TTC549 (cell line): ENCODE data around the gene PALLD.
"Not testable (repeated sequence)": the region's sequence is repeated elsewhere in the genome, so short reads cannot be mapped to it uniquely, and the experiment has no call there.

ENCODE experiments used
- FAIRE-seq: peaks from 2 replicates; lab custom pipeline; 2012; peaks lifted over from hg19 to GRCh38; lab: Jason Lieb, UNC

The PALLD gene

DNA sequence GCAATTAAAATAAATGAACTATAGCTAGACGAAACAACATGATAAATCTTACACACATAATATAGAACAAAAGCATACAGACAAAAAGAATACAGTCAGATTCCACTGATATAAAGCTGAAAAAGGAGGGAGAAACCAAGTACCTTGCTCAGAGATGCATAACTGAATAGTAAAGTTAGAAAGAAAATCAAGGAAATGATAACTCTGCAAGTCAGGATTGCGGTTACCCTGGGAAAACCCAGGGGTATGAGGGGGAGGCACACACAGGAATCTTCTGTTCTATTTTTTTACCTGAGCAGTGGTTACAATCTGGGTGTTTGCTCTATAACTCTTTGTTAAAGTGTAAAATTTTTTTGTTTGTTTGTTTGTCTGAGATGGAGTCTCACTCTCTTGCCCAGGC, 304.1 kb downstream of the PALLD start:
- no peak for FAIRE-seq

DNA sequence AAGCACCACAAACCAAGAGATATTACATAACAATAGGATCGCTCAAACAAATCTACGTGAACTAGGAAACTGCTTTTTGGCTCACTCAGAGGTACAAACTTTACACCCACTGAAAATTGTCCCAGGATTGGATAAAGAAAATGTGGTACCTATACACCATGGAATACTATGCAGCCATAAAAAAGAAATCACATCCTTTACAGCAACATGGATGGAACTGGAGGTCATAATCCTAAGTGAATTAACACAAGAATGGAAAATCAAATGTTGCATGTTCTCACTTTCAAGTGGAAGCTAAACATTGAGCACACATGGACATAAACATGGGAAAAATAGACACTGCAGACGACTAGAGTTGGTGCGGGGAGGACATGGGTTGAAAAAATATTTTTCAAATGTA, 305.4 kb downstream of the PALLD start:
- FAIRE-seq = no peak

DNA sequence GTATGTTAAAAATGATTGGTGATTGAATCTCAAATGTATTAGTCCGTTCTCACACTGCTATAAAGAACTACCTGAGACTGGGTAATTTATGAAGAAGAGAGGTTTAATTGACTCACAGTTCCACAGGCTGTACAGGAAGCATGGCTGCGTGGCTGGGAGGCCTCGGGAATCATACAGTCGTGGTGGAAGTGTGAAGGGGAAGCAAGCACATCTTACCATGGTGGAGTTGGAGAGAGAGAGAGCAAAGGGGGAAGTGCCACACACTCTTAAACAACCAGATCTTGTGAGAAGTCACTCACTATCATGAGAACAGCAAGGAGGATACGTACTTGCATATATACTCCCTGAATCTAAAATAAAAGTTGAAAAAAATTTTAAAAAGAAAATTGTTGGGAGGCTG, 306.2 kb downstream of the PALLD start:
- FAIRE-seq = not testable (repeated sequence)

DNA sequence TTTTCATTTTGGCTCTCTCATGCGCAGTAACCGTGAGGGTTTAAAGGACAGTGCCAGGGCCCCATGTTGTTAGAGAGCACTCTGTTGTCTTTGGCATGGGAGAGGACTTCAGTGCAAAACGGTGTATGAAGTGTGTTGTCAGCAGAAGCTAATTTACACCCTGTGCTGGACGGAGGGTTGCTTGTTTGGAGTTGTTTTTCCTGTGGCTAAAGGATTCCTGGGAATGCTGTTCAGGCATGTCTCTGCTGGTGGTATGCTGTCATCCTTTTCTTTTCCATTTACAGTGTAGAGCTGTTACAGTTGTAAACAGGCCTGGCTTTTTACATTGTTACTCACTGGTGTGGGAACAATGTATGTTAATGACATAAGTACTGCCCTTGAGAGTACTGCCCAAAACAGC, 306.9 kb downstream of the PALLD start:
- no peak for FAIRE-seq

DNA sequence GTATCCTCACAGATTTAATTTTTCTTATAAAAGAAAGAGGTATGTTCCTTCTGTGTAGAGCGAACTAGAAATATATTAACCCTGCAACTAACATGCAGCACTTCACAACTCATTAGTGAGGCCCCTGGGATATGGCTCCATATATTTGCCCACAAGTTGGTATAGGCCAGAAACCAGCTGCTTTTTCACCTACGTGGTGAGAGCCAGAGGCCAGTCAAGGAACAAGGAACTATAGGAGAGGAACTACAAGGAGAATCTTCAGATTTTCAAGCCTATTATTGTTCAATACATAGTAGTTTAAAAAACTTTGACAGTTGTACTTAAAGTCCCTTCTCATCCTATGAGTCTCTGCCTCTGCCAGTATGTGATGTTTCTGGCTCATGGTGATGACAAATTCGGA, 307.3 kb downstream of the PALLD start:
- FAIRE-seq = no peak

DNA sequence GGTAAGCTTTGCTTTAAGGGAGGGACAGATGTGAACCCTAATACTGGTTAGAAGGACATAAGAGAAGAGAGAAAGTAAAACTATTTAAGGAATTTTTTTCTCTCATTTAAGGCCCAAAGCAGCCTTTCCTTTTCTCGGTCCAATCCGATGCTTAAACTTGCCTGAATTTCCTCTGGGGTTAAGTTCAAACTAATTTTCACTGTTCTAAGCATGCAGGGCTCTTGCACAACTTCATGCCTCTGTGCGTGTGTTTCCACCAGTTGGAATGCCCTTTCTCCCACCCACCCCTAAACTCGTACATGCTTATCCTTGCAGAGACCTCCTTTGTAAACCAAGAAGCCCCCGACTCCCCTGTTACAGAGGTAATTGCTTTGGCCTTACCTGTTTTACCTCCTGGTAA, 308.5 kb downstream of the PALLD start:
- FAIRE-seq = no peak

DNA sequence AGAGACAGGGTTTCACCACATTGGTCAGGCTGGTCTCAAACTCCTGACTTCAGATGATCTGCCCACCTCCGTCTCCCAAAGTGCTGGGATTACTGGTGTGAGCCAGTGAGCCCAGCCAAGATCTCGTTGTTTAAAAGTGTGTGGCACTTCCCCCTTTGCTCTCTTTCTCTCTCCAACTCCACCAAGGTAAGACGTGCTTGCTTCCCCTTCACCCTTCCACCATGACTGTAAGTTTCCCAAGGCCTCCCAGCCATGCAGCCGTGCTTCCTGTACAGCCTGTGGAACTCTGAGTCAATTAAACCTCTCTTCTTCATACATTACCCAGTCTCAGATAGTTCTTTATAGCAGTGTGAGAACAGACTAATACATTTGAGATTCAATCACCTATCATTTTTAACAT, 309.4 kb downstream of the PALLD start:
- not testable (repeated sequence) for FAIRE-seq

DNA sequence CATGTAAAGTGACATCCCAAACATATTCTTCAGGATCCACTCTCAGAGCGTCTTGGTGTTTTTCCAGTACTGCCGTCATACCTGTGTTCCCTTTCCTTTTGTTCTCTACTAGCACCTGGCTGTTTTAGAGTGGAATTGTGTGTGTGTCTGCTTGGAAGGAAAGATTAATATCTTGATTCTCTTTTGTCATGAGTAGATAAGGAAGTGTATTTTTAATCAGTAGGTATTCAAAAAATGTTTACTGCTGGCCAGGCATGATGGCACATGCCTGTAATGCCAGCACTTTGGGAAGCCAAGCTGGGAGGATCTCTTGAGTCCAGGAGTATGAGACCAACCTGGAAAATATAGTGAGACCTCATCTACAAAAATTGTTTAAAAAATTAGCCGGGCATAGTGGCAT, 314.4 kb downstream of the PALLD start:
- no peak for FAIRE-seq

DNA sequence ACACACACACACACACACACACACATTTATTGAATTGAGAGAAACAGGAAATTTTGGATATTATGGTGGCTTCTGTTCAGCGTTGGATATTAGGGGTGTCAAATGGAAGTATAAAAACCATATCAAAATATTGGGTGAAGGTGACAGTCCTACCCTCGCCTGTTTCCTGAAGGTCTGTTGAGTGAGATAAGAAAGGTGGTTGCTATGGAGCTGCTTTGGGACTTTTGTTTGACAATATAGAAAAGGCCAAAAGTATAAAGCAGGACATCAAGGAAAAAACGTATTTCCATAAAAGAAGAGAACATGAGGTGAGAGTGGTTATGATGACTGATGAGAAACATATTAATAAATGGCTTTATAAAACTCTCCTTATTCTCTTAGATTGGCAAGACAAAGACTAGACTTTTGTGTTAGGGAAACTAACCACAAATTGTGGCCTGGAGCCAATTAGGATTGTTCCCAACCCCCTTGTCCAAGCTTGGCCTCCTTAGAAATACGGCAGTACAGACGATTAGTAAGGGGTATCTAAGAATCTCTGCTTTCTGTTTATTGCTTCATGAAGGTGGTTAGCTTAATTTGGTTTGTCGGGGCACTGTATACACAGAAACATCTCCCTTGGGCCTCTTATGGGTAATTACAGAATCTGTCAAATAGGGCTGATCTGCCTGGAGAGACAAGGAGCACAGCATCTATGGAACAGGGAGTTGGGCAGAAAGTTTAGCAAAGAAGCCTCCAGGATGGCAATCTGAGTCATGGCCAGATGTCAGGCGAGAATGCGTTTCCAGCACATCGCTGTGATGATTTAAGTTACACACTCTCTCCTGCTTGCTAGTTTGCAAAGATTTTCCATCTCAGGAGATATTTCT, 315.2 kb downstream of the PALLD start:
- FAIRE-seq = no peak

DNA sequence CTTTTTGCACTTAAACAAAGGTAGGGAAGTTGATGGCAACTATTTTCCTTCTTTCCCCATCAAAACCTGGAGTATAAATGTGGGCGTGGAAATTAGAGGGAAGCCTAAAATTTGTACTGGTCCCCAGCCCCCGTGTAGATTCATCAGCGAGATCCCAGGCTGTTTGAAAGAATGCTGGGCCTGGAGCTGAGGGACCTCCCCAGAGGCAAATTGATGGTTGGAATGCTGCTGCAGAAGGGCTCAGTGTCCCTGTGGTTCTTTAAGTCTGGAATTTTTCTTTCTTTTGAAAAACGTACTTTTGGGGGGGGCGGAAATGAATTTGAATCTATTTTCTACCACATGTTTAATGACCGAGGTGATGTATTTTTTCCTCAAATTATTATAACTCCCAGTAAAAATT, 316.0 kb downstream of the PALLD start:
- FAIRE-seq = no peak

DNA sequence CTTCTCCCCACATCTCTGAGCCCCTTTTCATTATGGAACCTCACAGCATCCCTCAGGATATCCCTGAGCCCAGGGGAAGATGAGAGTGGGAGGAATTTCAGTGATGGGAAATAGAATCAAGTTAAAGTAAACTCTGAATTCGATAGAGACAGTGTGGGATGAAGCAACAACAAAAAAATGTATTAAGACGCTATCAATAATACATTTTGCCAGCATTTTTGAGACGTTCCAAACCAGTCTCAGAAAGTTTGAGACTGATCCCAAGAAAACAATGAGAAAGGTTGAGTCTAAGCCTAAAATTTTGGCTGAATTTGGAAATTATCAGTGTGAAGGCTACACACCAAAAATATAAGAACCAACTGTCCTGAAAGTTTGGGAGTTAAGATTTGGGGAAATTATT, 317.0 kb downstream of the PALLD start:
- no peak for FAIRE-seq

DNA sequence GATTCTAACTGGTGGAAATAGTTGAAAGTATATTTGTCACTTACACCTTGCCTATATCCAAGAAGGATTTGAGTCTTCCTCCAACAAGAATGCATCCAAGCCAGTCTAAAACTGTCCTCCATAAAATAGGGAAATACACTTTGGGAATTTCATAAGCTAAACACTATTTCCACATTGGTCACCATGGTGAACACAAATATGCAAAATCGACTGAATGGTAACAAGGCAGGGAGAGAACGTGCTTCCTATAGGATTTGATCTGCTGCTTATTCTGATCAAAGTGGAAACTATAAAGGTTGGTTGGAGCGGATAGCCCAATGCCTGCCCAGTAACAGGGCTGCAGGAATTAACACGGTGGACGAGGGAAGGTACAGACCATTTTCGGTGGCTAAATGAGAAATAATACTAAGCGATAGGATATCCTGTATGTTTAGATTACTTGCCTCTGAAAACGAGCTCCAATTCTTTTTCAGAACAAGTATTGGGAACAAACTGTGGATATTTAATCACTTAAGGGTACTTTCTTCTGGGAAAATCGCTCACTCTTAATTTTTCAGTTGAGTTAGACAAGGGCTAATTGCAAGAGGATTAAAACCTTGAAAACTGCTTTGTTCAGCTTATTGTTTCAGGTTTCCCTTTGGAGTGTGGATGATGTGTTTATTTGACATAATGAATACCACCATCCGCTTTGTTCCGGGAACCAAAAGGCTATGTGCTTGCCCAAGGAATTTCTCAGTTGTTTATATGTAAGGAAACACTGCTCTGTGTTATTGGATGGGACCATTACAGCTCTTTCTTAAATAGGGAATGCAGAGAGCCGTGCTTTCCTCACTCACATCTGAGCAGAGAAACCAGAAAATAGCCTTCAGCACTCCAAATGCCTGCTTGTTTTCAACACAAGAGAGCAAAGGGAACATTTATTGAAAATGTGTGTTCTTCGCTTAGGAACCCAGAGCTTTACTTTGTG, 318.8 kb downstream of the PALLD start:
- no peak for FAIRE-seq

DNA sequence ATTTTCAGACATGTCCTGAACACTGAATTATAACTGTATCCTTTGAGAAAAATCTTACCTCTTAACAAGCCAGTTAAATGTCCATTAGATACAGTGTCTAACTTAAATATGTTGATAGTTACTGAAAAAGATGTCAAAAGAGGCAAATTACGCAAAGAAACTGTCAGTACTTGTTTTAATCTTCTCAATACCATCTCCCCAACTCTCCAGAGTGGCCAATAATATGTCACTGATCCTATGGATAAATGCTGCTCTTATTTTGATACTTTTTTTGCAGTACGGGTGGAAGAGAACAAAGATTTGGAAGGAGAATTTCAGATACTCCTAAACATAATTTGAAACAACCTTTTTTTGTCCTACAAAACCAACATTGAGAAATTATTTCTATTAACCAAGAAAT, 320.5 kb downstream of the PALLD start:
- FAIRE-seq = no peak

DNA sequence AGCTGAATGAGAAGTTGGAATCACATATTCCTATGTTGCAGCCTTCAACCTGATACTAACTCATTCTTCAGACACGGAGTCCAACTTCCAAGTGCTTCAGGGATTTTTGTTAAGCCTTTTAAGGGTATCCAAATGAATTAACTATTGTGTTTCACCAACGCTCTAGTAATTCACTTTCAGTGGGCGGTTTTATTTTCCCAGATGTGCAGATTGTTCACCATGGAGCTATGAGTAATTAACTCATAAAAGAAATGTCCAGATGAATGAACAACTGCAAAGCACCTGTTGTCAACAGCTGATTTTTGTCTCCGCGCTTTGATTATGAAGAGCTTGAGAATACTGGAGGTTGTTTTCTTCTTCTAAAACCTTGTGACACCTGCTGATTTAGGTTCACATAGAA, 325.6 kb downstream of the PALLD start:
- no peak for FAIRE-seq

DNA sequence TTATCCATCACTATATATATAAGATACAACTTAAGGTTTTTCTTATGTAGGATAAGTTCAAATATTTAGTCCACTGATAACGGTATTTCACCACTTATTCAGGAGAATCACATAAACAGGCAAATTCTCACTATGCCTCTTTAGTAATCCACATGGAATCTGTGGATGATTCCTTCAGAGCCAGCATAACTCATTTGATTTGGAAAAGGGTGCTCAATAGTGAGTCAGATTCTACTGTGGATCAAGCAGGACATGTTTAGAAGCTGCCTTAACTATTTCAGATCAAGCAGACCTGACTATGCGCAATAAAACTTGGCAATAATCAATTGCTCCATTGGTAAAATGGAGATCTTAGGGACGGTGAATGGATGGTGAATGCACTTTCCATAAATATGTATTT, 329.1 kb downstream of the PALLD start:
- no peak for FAIRE-seq

DNA sequence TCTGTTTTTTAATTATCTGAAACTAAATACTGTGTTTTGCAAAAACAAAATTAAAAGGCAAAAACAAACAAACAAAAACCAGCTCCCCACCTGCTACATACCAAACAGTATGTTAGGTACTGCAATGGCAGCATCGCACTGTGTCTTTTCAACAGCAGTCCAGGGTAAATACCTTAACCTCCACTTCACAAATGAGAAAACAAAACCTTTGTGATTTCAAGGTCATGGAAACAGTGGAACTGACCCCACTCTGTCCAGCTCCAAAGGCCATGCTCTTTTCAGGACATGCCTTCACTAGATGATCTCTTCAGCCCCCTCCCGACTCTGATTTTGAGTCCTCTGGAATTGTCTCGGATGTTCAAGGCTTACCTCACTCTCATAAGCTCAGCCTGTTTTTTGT, 329.8 kb downstream of the PALLD start:
- no peak for FAIRE-seq

DNA sequence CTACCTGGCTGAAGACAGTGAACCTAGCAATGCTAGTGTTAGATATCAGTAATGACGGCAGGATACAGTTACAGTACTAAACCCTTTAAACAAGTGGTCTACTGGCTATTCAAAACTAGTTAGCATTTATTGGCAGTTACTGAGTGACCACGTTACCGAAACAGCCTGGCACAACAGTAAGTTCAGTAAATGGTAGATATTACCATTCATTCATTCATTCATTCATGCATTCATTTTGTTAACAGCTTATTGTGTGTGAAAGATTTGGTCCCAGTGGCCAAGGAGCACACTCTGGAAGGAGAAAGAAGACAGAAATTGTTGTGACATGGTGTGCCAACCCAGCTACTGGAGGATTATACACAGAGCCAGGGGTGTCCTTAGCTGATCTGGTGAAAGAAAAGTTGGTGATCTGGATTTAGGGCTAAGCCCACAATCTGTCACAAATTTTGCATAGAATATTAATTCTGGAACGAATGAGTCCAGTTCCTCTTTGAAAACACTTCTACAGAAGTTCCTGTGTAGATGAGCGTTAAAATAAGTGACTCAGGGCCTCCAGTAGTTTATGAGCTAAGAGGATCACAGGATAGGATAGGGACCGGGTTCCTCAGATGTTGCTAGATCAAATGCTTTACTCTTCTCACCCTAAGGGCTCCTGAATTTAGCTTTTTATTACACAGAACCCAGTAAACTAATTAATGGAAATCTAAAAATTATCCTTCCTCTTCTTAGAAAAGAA, 334.1 kb downstream of the PALLD start:
- no peak for FAIRE-seq

DNA sequence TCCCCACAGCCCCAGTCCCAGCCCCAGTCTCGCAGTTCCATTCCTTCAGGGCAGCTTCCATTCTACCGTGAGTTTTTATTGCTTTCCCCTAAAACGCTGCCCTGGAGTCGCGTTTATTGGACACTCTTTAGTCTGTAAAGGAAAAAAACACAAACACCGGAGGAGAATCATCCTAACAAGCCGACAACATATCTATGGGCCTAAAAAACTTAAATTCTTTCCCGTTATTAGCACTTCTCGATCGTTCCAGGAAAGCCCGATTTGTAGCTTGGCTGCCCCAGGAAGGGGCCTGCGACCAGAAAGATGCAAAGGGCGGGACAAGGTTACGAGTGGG, 334.7 kb downstream of the PALLD start:
- no peak for FAIRE-seq

DNA sequence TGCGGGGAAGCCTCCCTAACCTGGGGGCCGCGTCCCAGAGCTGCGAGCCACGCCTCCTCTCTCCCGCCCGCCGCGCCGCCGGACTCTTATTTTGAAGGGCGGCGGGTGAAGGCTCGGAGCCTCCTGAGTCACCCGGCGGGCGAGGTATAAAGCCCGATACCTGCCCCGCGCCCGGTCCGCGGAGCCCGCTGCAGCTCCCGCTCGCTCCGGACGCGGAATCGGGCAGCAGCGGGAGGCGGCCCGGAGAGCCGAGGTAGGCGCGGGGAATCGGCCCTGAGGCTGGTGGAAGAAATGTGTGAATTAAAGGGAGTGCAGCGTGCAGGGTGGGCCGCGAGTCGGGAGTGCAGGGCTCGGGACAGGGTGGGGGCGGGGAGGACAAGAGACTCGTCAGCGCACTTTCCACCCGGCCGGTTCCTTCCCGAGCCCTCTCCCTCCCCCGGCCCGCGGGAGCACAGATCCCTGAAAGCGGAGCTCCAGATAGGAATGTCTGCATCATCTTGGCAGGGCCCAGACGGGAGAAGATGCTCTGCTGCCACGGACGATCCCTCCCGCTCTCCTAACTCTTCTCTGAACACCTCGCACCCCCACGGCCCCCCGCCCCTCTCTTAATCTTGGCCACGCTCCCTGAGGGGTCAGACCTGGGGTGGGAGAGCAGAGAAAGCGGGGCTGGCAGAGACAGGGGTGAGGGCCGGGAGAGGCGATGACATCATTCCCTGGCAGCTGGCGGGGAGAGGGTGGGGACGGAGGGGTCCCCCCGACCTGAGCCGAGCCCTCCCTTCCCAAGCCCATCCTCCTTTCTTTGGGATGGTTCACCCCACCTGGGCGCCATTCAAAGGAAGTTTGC, 335.3 kb downstream of the PALLD start:
- FAIRE-seq = no peak

DNA sequence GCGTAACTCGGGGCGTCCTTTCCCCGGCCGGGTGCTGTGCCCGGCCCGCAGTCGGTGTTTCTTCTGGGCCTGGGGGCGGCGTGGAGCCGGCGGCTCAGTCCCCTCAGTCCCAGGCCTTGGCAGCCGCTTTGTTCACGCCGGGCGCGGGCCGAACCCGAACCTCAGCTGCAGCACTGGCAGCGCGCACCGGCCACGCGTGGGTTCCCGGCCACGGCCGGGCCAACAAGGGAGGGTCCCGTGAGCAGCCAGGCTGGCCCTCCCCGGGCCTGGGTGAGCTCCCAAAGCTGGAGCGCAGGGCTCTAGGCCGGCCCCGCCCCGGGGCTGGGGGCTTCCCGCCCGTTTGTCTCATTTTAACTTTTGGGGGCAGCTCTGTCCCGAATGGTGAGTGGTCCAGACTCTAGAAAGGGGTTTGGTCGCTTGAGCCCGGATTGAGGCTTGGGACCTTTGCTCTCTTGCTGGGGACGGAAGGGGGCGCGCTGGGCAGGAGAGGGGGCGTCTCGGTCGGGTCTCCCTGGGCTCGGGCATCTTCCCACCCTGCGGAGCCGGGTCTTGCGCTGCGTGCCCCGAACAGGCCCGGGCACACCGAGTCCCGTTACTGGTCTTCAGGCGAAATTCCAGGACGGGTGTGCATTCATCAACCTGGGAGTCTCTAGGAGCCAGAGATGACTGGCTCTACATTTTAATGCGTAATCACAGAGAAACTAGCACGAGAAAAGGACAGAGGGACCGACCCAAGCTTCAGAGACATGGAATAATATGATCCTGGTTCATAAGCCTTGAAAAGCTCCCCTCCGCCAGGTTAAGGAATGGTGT, 336.1 kb downstream of the PALLD start:
- FAIRE-seq = no peak

DNA sequence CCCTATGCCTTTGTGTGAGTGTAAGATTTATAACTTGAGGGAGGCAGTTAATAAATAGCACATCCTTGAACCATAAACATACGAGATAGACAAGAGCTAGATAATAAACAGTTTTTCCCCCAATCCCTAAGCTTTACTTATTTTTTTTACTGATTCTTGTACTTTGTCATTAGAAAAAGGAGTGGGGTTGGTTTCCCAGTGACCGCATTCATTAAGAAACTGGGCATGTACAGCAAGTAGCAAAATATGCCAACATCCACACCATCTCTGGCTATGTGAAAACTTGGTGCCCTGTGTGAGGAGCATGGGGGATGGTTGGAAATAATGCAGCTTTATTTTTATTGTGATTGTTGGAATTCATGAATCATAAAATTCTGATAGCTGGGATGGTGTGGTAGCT, 337.0 kb downstream of the PALLD start:
- no peak for FAIRE-seq
